Endothelial cell of umbilical vein (primary cell): ENCODE measurements around the gene GGTA1. TPM values are rescaled to one million over a fixed set of nuclear protein-coding genes. Genes with fewer than 3 reads are reported as not detected.

ENCODE experiments used
- BruUV-seq: library from RNA; stranded (reverse); fragments of 400-500 nt; replicated peaks from 2 replicates; lab custom pipeline; 2021; lab: Mats Ljungman, UMichigan
- CTCF ChIA-PET: fragments of 300-600, 350-600 bp; sonication (Branson Sonifier 250); formaldehyde crosslinking; loops from one replicate; lab custom pipeline; 2021; ENCODE audit warnings: antibody characterized with exemption, inconsistent platforms; lab: Charles Lee
- POLR2A ChIA-PET: fragments of 300-600, 350-600 bp; sonication (Branson Sonifier 250); formaldehyde crosslinking; loops from one replicate; lab custom pipeline; 2021; ENCODE audit warnings: antibody characterized with exemption, inconsistent platforms; lab: Charles Lee
- DNase-seq: peaks from one replicate; pipeline ENCODE4 v3.0.0-alpha.2; 2011; ENCODE audit warnings: low read depth, low spot score
- FAIRE-seq: peaks from 2 replicates; lab custom pipeline; 2011; peaks lifted over from hg19 to GRCh38; lab: Jason Lieb, UNC
- H2AFZ ChIP-seq: 2 replicates; pipeline ENCODE4 v1.6.0; 2012; ENCODE audit warnings: low read depth, low read length, control low read depth, inconsistent platforms
- H3K27ac ChIP-seq: 2 replicates; pipeline ENCODE4 v1.5.1; 2011; ENCODE audit warnings: low read depth, mild to moderate bottlenecking, control low read depth, low read length, moderate library complexity; ENCODE audit not compliant: insufficient read depth
- H3K27me3 ChIP-seq, 2 experiments: 2 replicates each; pipeline versions ENCODE4 v1.6.0 to v1.6.1; 2011; ENCODE audit warnings: low read length in 2 of 2, mixed read lengths in 1 of 2; ENCODE audit not compliant: control insufficient read depth in 2 of 2, insufficient read depth in 2 of 2
- H3K36me3 ChIP-seq, 2 experiments: 2 replicates in 1 of 2; 3 replicates in 1 of 2; pipeline ENCODE4 v1.5.1; 2011; ENCODE audit warnings: low read length in 2 of 2, mild to moderate bottlenecking in 1 of 2, moderate library complexity in 1 of 2; ENCODE audit not compliant: control insufficient read depth in 2 of 2, insufficient read depth in 2 of 2; ENCODE audit errors: extremely low read depth in 1 of 2
- H3K4me1 ChIP-seq: 3 replicates; pipeline ENCODE4 v1.5.1; 2011; ENCODE audit warnings: mild to moderate bottlenecking, low read length; ENCODE audit not compliant: control insufficient read depth, insufficient read depth; ENCODE audit errors: extremely low read depth
- H3K4me2 ChIP-seq: 2 replicates; pipeline ENCODE4 v1.6.1; 2011; ENCODE audit warnings: low read length, control low read depth, mixed read lengths; ENCODE audit not compliant: insufficient read depth
- H3K4me3 ChIP-seq, 3 experiments: fragments of 200-600 bp in 1 of 3; sonication (generic), shearing (Covaris generic) in 1 of 3; replicated peaks in 1 of 3; 2 replicates each; pipeline ENCODE4 v1.5.1; 2011 to 2016; ENCODE audit warnings: control low read depth in 3 of 3, low read length in 3 of 3, mild to moderate bottlenecking in 2 of 3, inconsistent platforms in 1 of 3, low read depth in 1 of 3, moderate library complexity in 1 of 3; ENCODE audit not compliant: insufficient read depth in 1 of 3
- H3K79me2 ChIP-seq: 2 replicates; pipeline ENCODE4 v1.6.0; 2012; ENCODE audit warnings: low read length, inconsistent platforms; ENCODE audit not compliant: control insufficient read depth, insufficient read depth
- H3K9ac ChIP-seq: replicated peaks from 2 replicates; pipeline ENCODE3; 2011; ENCODE audit warnings: low read length, control low read depth; ENCODE audit not compliant: insufficient read depth; ENCODE audit errors: extremely low read depth
- H3K9me1 ChIP-seq: replicated peaks from 3 replicates; pipeline ENCODE4 v1.6.0; 2011; ENCODE audit warnings: mild to moderate bottlenecking, low read length; ENCODE audit not compliant: control insufficient read depth, insufficient read depth; ENCODE audit errors: extremely low read depth
- H3K9me3 ChIP-seq: replicated peaks from 2 replicates; pipeline ENCODE4 v1.5.1; 2012; ENCODE audit warnings: low read length, inconsistent platforms; ENCODE audit not compliant: control insufficient read depth, insufficient read depth
- H4K20me1 ChIP-seq: replicated peaks from 2 replicates; pipeline ENCODE3; 2011; ENCODE audit warnings: mild to moderate bottlenecking, low read length; ENCODE audit not compliant: control insufficient read depth, insufficient read depth; ENCODE audit errors: extremely low read depth
- CTCF ChIP-seq, 2 donors: IDR thresholded peaks; 1 replicate in 1 of 2; 2 replicates in 1 of 2; pipeline ENCODE4 v1.5.1; 2011; ENCODE audit warnings: low read length in 2 of 2, mild to moderate bottlenecking in 2 of 2, moderate library complexity in 2 of 2, control low read depth in 1 of 2, inconsistent platforms in 1 of 2, low read depth in 1 of 2; ENCODE audit not compliant: insufficient read depth in 1 of 2; ENCODE audit errors: extremely low read depth in 1 of 2
- EZH2 ChIP-seq: IDR thresholded peaks from 2 replicates; pipeline ENCODE4 v1.6.1; 2012; ENCODE audit warnings: borderline replicate concordance, low read depth, mild to moderate bottlenecking, moderate library complexity, low read length, inconsistent platforms; ENCODE audit not compliant: severe bottlenecking
- FOS ChIP-seq: IDR thresholded peaks from 2 replicates; pipeline ENCODE4 v1.6.1; 2011; ENCODE audit warnings: mild to moderate bottlenecking, low read length, moderate library complexity, borderline replicate concordance; ENCODE audit not compliant: insufficient read depth
- GATA2 ChIP-seq: IDR thresholded peaks from 2 replicates; pipeline ENCODE4 v1.7.0; 2011; ENCODE audit warnings: low read depth, mild to moderate bottlenecking, moderate library complexity, mixed read lengths, low read length; ENCODE audit not compliant: insufficient read length, insufficient read depth
- JUN ChIP-seq: IDR thresholded peaks from 2 replicates; pipeline ENCODE4 v1.6.1; 2011; ENCODE audit warnings: borderline replicate concordance, low read depth; ENCODE audit not compliant: insufficient read length, insufficient read depth
- MAX ChIP-seq: IDR thresholded peaks from 2 replicates; pipeline ENCODE4 v1.6.1; 2011; ENCODE audit not compliant: insufficient read depth, insufficient read length
- MYC ChIP-seq: IDR thresholded peaks from one replicate; pipeline ENCODE4 v1.6.1; 2011; ENCODE audit warnings: mild to moderate bottlenecking, low read depth, low read length
- POLR2A ChIP-seq: IDR thresholded peaks from 2 replicates; pipeline ENCODE4 v1.6.1; 2012; ENCODE audit warnings: low read depth, mild to moderate bottlenecking, control low read depth, low read length
- POLR2AphosphoS5 ChIP-seq: IDR thresholded peaks from 2 replicates; pipeline ENCODE4 v1.6.1; 2012; ENCODE audit warnings: low read depth, mild to moderate bottlenecking, control low read depth, low read length, moderate library complexity; ENCODE audit not compliant: insufficient read depth
- dilution Hi-C: fragments of 300-500 bp; cut with MboI; formaldehyde crosslinking; loops from one replicate; pipeline ENCODE4 v1.15.0; 2019; ENCODE audit warnings: low sequenced_read_pairs; ENCODE audit not compliant: extremely low pct_ligation_motif_present
- intact Hi-C: fragments of 100-400 bp; cut with micrococcal nuclease; formaldehyde crosslinking; loops from one replicate; pipeline ENCODE4 v1.10.0; 2022
- polyA plus RNA-seq, 4 experiments: library from polyadenylated mRNA; depleted of rRNA in 3 of 4; stranded (reverse) in 3 of 4; unstranded in 1 of 4; fragments of >200 nt; gene quantifications; 2 replicates each; pipeline versions ENCODE4 v1.2.1 to v1.2.3, GENCODE V29; 2011 to 2012; ENCODE audit warnings: missing spikeins in 1 of 4
- total RNA-seq: library from RNA; stranded (reverse); gene quantifications from 2 replicates; pipeline ENCODE4 v1.2.3, GENCODE V29; 2021

GGTA1 gene
- total and polyA plus RNA-seq, 2 donors (not counting 3 experiments of a cell fraction or from before 2014, with no cell fraction given) = not detected

- H3K9me1 ChIP-seq = no peaks in the 10 kb centered on the region
- H3K27me3 ChIP-seq = no peaks in the 10 kb centered on the region
- dilution Hi-C loops (no loop called here), intact Hi-C loops (no loop called here)
- no peak overlapping the region for H3K4me2 ChIP-seq
- FAIRE-seq (peak; percentile 79), DNase-seq (no peak)
- no peak overlapping the region for H3K4me3 ChIP-seq
- H3K9ac ChIP-seq = no peak overlapping the region
- no peak overlapping the region for H3K27ac ChIP-seq
- no TSS peak for BruUV-seq
- no peak overlapping the region for H2AFZ ChIP-seq
- H4K20me1 ChIP-seq = no peaks in the 10 kb centered on the region
- TF ChIP-seq MYC = no peak
- no peak for TF ChIP-seq JUN
- no peak for TF ChIP-seq GATA2
- TF ChIP-seq FOS = no peak
- TF ChIP-seq CTCF (IDR thresholded peaks at IDR 0.05; ENCODE audit: extremely low read depth in 1 of 2, insufficient read depth in 1 of 2, low read depth in 1 of 2, low read length in 2 of 2) = no peak
- no peak for TF ChIP-seq MAX
- no peak for TF ChIP-seq POLR2AphosphoS5
- no peak for TF ChIP-seq POLR2A
- TF ChIP-seq EZH2 = no peak
- H3K4me1 ChIP-seq = no peaks in the 10 kb centered on the region
- ChIA-PET CTCF (interaction anchor here (0.7 kb wide), 1 partner anchor 12 kb away, joined by 3 read pairs; no protein-coding TSS in a partner anchor), POLR2A (no interaction called here)
- no peaks in the 10 kb centered on the region for H3K9me3 ChIP-seq
- H3K36me3 ChIP-seq = no peaks in the 10 kb centered on the region
- H3K79me2 ChIP-seq = no peaks in the 10 kb centered on the region
Measured at GRCh38 chr9:121486043-121486442, 13.6 kb downstream of the GGTA1 start.
